Epithelial cell of proximal tubule (primary cell): ENCODE data around the gene SPPL2B. TPM values are rescaled to one million over a fixed set of nuclear protein-coding genes. Genes with fewer than 3 reads are reported as not detected.

Source experiments
- DNase-seq: peaks from one replicate; pipeline ENCODE4 v3.0.0-alpha.2; 2011; ENCODE audit warnings: low read depth
- H3K4me3 ChIP-seq: 2 replicates; pipeline ENCODE4 v1.5.1; 2011; ENCODE audit warnings: low read depth, mild to moderate bottlenecking, low read length
- total RNA-seq: library from RNA; depleted of rRNA; stranded (reverse); fragments of >200 nt; gene quantifications from 2 replicates; pipeline ENCODE4 v1.2.3, GENCODE V29; 2015
- TF ChIP-seq, protein P1 (sequence below): conservative IDR thresholded peaks from 2 replicates; pipeline ENCODE4 v1.5.1; 2012; ENCODE audit warnings: low read depth, mild to moderate bottlenecking, low read length

Gene SPPL2B
- total RNA-seq, 1 donor from 2014 or later = 30.6 TPM

DNA sequence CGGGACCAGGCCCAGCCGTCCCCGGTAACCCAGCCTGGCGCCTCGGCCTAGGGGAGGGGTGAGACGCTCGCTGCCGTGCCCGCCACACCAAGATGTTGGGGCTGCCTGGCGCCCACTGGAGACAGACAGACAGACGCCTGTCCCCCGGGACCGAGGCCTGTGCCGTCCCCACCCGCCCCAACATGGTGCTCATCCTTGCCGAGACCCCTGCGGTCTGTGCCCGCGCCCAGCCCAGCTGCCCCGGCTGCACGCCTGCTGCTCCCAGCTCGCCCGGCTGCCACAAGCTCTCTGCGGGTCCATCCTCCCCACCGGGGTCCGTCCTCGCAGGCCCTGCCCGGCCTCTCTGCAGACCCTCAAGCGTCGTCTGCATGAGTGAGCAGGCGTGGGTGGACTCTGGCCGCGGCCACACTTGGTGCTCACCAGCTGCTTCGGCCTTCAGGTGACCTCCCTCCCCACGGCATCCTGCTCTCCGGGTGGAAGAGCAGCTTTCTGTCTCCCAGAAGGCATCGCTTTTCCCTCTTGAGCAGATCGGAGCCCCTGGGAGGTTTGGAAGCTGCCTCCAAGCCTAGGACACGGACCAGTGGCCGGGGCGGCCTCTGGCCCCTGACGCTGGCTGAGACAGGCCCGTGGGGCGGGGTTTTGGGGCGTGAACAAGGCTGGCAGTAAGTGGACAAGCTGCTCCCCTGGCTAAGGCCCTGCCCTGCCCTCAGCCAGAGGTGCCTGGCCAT, 24.8 kb downstream of the SPPL2B start:
- H3K4me3 ChIP-seq = no peak overlapping the region
- TF ChIP-seq, protein P1, sequence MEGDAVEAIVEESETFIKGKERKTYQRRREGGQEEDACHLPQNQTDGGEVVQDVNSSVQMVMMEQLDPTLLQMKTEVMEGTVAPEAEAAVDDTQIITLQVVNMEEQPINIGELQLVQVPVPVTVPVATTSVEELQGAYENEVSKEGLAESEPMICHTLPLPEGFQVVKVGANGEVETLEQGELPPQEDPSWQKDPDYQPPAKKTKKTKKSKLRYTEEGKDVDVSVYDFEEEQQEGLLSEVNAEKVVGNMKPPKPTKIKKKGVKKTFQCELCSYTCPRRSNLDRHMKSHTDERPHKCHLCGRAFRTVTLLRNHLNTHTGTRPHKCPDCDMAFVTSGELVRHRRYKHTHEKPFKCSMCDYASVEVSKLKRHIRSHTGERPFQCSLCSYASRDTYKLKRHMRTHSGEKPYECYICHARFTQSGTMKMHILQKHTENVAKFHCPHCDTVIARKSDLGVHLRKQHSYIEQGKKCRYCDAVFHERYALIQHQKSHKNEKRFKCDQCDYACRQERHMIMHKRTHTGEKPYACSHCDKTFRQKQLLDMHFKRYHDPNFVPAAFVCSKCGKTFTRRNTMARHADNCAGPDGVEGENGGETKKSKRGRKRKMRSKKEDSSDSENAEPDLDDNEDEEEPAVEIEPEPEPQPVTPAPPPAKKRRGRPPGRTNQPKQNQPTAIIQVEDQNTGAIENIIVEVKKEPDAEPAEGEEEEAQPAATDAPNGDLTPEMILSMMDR = no peak
- DNase-seq = no peak

DNA sequence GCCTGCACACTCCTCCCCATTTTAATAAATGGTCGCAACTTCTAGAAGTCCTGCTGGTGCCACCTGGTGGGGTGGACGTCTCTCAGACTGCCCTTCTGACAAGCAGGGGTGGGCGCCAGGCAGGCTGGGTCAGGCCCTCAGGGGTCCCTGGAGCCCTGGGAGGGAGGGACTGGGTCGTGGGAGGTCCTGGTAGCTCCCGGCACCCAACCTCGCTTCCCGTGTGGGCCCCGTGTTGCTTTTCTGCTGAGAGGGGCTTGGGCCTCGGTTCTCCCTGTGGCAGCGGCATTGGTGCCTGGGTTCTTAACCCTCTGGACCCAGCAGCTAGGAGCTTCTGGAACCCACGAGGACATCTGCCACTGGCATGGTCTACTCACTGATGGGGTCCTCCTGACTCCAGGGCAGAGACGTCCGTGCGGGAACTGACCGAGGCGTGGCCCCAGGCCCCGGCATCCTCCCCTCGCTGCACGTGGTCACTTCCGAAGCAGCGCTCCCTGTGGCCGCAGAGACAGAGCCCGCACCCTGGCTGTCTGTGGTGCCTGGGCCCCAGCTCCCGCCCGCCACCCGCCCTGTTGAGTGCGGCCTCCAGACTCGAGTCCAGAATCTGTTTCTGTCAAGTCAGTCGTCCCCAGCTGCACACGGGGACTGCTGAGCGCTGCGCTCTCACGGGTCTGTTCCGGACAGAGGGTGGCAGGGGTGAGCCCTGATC, 25.6 kb downstream of the SPPL2B start:
- DNase-seq = no peak
- TF ChIP-seq, protein P1 = no peak
- no peak overlapping the region for H3K4me3 ChIP-seq

DNA sequence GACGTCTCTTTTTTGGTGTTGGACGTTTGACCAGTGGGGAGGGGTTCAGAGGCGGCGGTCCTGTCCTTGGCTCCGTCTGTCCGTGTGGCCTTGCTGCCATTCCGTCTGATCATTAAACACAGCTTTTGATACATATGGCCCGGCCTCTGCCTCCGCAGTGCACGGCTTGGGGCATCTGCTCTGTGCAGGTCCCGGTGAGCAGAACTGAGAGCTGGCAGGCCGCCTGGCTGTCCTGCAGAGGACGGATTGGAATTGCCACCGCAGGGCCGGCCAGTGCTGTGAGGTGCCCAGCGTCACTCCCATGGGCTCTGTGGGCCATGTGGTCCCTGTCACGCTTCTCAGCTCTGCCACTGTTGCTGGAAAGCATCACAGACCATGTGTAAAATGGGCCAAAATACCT, 26.2 kb downstream of the SPPL2B start:
- H3K4me3 ChIP-seq = no peak overlapping the region
- DNase-seq = no peak
- TF ChIP-seq, protein P1 = no peak

GRCh38 chr19:2355168-2356035, 26.9 kb downstream of the SPPL2B start:
- no peak for DNase-seq
- no peak overlapping the region for H3K4me3 ChIP-seq
- TF ChIP-seq, protein P1 = no peak

DNA sequence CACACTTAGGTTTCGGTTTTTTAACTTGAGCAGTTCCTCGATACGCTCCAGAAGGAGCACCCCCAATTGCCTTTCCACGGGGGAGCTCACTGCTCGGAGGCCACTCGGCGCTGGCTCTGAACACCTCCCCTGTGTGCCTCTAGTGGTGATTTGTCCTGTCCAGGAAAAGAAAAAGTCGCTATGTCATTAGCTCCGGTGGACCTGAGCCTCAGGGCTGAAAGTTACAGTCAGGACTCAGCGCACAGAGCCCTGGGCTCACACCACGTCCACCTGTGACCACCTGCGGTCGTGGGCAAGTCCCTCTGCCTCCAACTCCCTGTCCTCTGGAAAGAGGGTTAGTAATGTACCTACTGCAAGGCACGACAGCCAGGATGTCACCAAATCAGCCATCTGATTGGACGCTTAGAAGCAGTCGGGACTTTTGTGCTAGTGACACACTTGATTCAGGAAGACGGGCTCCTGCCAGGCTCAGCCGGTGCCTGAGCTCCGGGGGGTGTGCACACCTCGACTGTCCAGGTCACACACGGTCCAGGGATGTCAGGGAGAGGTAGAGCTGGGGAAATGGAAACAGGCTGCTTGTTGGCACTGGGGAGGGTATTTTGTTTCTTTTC, 27.7 kb downstream of the SPPL2B start:
- no peak for DNase-seq
- TF ChIP-seq, protein P1 = no peak
- H3K4me3 ChIP-seq = no peak overlapping the region

GRCh38 chr19:2357279-2358206, 29.1 kb downstream of the SPPL2B start:
- DNase-seq = no peak
- TF ChIP-seq, protein P1 = no peak
- no peak overlapping the region for H3K4me3 ChIP-seq
